Esophagus muscularis mucosa (tissue), 4 donors: ENCODE measurements around the gene BTBD9. TPM values are rescaled to one million over a fixed set of nuclear protein-coding genes. Genes with fewer than 3 reads are reported as not detected.

Experiments used
- DNase-seq: peaks from one replicate; pipeline ENCODE4 v3.0.0-alpha.2; 2017; ENCODE audit errors: extremely low spot score
- H3K27ac ChIP-seq, 4 donors: fragments of 200-600 bp; sonication (generic); replicated peaks in 1 of 4; 1 replicate in 3 of 4; 2 replicates in 1 of 4; pipeline ENCODE4 v1.5.1; 2016 to 2019; ENCODE audit warnings: mild to moderate bottlenecking in 1 of 4
- H3K27me3 ChIP-seq, 4 donors: fragments of 200-600 bp; sonication (generic); one replicate each; pipeline versions ENCODE4 v1.5.1 to v1.6.0; 2016 to 2019
- H3K36me3 ChIP-seq, 4 donors: fragments of 200-600 bp; sonication (generic); one replicate each; pipeline ENCODE4 v1.5.1; 2016 to 2019
- H3K4me1 ChIP-seq, 4 donors: fragments of 200-600 bp; sonication (generic); one replicate each; pipeline ENCODE4 v1.5.1; 2016 to 2019
- H3K4me3 ChIP-seq, 4 donors: fragments of 200-600 bp; sonication (generic); 1 replicate in 2 of 4; 2 replicates in 2 of 4; pipeline ENCODE4 v1.5.1; 2016 to 2019; ENCODE audit warnings: mild to moderate bottlenecking in 4 of 4, moderate library complexity in 1 of 4
- H3K9me3 ChIP-seq, 4 donors: fragments of 200-600 bp; sonication (generic); 1 replicate in 3 of 4; 2 replicates in 1 of 4; pipeline ENCODE4 v1.5.1; 2016 to 2019
- CTCF ChIP-seq, 3 experiments: fragments of 200-600 bp in 2 of 3; fragments of 450-650 bp in 1 of 3; sonication (generic) in 2 of 3; IDR thresholded peaks; one replicate each; pipeline ENCODE4 v1.5.1; 2017 to 2019; ENCODE audit warnings: antibody characterized with exemption in 3 of 3, mild to moderate bottlenecking in 2 of 3, moderate library complexity in 1 of 3
- EP300 ChIP-seq: sonication (generic); formaldehyde crosslinking; IDR thresholded peaks from one replicate; pipeline ENCODE4 v1.6.1; 2017; ENCODE audit warnings: antibody characterized with exemption
- POLR2A ChIP-seq: fragments of 450-650 bp; IDR thresholded peaks from one replicate; pipeline ENCODE4 v1.6.1; 2017; ENCODE audit warnings: antibody characterized with exemption, moderate library complexity, mild to moderate bottlenecking, low read depth
- POLR2AphosphoS5 ChIP-seq, 2 donors: sonication (generic); formaldehyde crosslinking; IDR thresholded peaks; one replicate each; pipeline ENCODE4 v1.6.1; 2017; ENCODE audit warnings: antibody characterized with exemption in 2 of 2
- WGBS: methylation state at CpG from one replicate; pipeline ENCODE4 v1.1.5; 2018; 5-methylcytosine and 5-hydroxymethylcytosine counted together
- intact Hi-C: fragments of 100-400 bp; cut with DNase I; formaldehyde crosslinking; loops from one replicate; pipeline ENCODE4 v1.15.1; 2023
- total RNA-seq, 4 donors: library from RNA; depleted of rRNA; stranded (reverse); fragments of >200 nt; gene quantifications; one replicate each; pipeline versions ENCODE4 v1.1.0 to v1.2.1, GENCODE V29; 2016

BTBD9 gene
- total RNA-seq, 4 donors from 2014 or later: 9.4 to 14.1 (median 11.2) TPM

- TF ChIP-seq POLR2AphosphoS5 (IDR thresholded peaks at IDR 0.05): no peak
- no peak for TF ChIP-seq EP300
- TF ChIP-seq CTCF (IDR thresholded peaks at IDR 0.05): no peak
- no peak for TF ChIP-seq POLR2A
- DNase-seq: no peak
- Histone ChIP-seq H3K4me1 (no peaks in the 10 kb centered on the region), H3K4me3 (no peak overlapping the region), H3K9me3 (no peaks in the 10 kb centered on the region), H3K27me3 (no peaks in the 10 kb centered on the region), H3K27ac (no peak overlapping the region), H3K36me3 (no peaks in the 10 kb centered on the region)
- intact Hi-C loops: no loop called here
- WGBS: 93% methylated on average over 5 of the region's 5 CpGs
Measured at GRCh38 chr6:38233161-38233791, 406.5 kb downstream of the BTBD9 start.

- no peaks in the 10 kb centered on the region for H3K4me1 ChIP-seq
- H3K27ac ChIP-seq: no peak overlapping the region
- 59% methylated on average over 2 of the region's 2 CpGs for WGBS
- no peaks in the 10 kb centered on the region for H3K9me3 ChIP-seq
- no peak for DNase-seq
- intact Hi-C loops: no loop called here
- no peaks in the 10 kb centered on the region for H3K36me3 ChIP-seq
- H3K27me3 ChIP-seq: no peaks in the 10 kb centered on the region
- no peak for TF ChIP-seq POLR2A
- TF ChIP-seq CTCF (IDR thresholded peaks at IDR 0.05): no peak
- TF ChIP-seq EP300: no peak
- TF ChIP-seq POLR2AphosphoS5 (IDR thresholded peaks at IDR 0.05): no peak
- no peak overlapping the region for H3K4me3 ChIP-seq
Measured at GRCh38 chr6:38225766-38226165, 414.0 kb downstream of the BTBD9 start.

GRCh38 chr6:38221251-38221650 lies 418.5 kb downstream of the BTBD9 start:
- H3K4me3 ChIP-seq: no peak overlapping the region
- DNase-seq: peak; percentile 3
- H3K27me3 ChIP-seq: no peaks in the 10 kb centered on the region
- no peaks in the 10 kb centered on the region for H3K36me3 ChIP-seq
- no peaks in the 10 kb centered on the region for H3K4me1 ChIP-seq
- no peak overlapping the region for H3K27ac ChIP-seq
- H3K9me3 ChIP-seq: no peaks in the 10 kb centered on the region
- 100% methylated on average over 4 of the region's 4 CpGs for WGBS
- intact Hi-C loops: no loop called here
- TF ChIP-seq EP300: no peak
- TF ChIP-seq CTCF (IDR thresholded peaks at IDR 0.05): no peak
- no peak for TF ChIP-seq POLR2AphosphoS5 (IDR thresholded peaks at IDR 0.05)
- TF ChIP-seq POLR2A: no peak

- DNase-seq: no peak
- Histone ChIP-seq H3K36me3 (no peaks in the 10 kb centered on the region), H3K4me3 (no peak overlapping the region), H3K4me1 (no peaks in the 10 kb centered on the region), H3K27me3 (no peaks in the 10 kb centered on the region), H3K9me3 (no peaks in the 10 kb centered on the region), H3K27ac (no peak overlapping the region)
- 88% methylated on average over 4 of the region's 4 CpGs for WGBS
- intact Hi-C loops: no loop called here
- TF ChIP-seq CTCF (IDR thresholded peaks at IDR 0.05): no peak
- no peak for TF ChIP-seq POLR2AphosphoS5 (IDR thresholded peaks at IDR 0.05)
- no peak for TF ChIP-seq EP300
- no peak for TF ChIP-seq POLR2A
Measured at GRCh38 chr6:38220069-38220723, 419.5 kb downstream of the BTBD9 start.
